SU-DHL-6 (cell line): ENCODE measurements around the gene ZFHX2.

Source experiments
- EZH2phosphoT487 ChIP-seq: fragments of 200-600 bp; sonication (generic), shearing (Covaris generic); conservative IDR thresholded peaks from 2 replicates; pipeline ENCODE4 v1.6.1; 2018; ENCODE audit warnings: mild to moderate bottlenecking, antibody characterized with exemption, low read length, moderate library complexity, mixed read lengths
- TF ChIP-seq, protein P1 (sequence below): fragments of 200-600 bp; sonication (generic); IDR thresholded peaks from one replicate; pipeline ENCODE4 v1.5.1; 2017; ENCODE audit warnings: antibody characterized with exemption, mild to moderate bottlenecking, low read length, moderate library complexity; ENCODE audit not compliant: insufficient read depth, poor library complexity, severe bottlenecking

- TF ChIP-seq, protein P1, sequence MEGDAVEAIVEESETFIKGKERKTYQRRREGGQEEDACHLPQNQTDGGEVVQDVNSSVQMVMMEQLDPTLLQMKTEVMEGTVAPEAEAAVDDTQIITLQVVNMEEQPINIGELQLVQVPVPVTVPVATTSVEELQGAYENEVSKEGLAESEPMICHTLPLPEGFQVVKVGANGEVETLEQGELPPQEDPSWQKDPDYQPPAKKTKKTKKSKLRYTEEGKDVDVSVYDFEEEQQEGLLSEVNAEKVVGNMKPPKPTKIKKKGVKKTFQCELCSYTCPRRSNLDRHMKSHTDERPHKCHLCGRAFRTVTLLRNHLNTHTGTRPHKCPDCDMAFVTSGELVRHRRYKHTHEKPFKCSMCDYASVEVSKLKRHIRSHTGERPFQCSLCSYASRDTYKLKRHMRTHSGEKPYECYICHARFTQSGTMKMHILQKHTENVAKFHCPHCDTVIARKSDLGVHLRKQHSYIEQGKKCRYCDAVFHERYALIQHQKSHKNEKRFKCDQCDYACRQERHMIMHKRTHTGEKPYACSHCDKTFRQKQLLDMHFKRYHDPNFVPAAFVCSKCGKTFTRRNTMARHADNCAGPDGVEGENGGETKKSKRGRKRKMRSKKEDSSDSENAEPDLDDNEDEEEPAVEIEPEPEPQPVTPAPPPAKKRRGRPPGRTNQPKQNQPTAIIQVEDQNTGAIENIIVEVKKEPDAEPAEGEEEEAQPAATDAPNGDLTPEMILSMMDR = no peak
- no peak for TF ChIP-seq EZH2phosphoT487
Measured at GRCh38 chr14:23536494-23536893, 15.1 kb downstream of the ZFHX2 start.
